GM12874 (cell line): ENCODE results near the gene HEXIM1.

Source experiments
- TF ChIP-seq, protein P1 (sequence below): IDR thresholded peaks from 2 replicates; pipeline ENCODE4 v1.5.1; 2011; ENCODE audit warnings: low read depth, mild to moderate bottlenecking, control low read depth, low read length, moderate library complexity; ENCODE audit not compliant: insufficient read depth

Gene HEXIM1

GRCh38 chr17:45197555-45198334 lies 49.5 kb downstream of the HEXIM1 start:
- TF ChIP-seq, protein P1, sequence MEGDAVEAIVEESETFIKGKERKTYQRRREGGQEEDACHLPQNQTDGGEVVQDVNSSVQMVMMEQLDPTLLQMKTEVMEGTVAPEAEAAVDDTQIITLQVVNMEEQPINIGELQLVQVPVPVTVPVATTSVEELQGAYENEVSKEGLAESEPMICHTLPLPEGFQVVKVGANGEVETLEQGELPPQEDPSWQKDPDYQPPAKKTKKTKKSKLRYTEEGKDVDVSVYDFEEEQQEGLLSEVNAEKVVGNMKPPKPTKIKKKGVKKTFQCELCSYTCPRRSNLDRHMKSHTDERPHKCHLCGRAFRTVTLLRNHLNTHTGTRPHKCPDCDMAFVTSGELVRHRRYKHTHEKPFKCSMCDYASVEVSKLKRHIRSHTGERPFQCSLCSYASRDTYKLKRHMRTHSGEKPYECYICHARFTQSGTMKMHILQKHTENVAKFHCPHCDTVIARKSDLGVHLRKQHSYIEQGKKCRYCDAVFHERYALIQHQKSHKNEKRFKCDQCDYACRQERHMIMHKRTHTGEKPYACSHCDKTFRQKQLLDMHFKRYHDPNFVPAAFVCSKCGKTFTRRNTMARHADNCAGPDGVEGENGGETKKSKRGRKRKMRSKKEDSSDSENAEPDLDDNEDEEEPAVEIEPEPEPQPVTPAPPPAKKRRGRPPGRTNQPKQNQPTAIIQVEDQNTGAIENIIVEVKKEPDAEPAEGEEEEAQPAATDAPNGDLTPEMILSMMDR, result peak; percentile 100

DNA sequence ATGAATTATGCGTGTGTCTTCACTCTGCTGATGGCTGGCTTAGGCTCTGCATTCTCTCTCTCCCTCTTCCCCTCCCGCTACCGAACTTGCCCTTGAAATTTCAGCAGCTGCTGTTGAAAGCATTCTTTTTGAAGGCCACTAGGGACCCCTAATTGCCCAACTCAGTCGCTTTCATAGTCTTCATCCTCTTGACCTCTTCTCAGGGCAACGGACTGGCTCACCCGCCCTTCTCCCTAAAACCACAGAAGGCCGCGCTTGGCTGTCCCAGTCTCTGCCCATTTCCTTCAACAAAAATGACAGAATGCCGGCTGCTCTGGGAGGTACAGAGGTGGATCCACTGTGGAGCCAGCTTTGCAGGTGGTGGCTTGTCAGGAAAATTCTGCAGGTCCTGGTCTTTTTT lies 52.4 kb downstream of the HEXIM1 start:
- TF ChIP-seq, protein P1, result no peak

- TF ChIP-seq, protein P1, result no peak
Measured at GRCh38 chr17:45201457-45201856, 53.2 kb downstream of the HEXIM1 start.
